ENCODE results near the gene PLAAT3.

PLAAT3 gene

GRCh38 chr11:63614136-63614671, at the start of gene PLAAT3:
PLAAT3 (minus strand) TSS chr11:63614433; CDS start chr11:63614014, 419 bp downstream.
- TF ChIP-seq CTCF (conservative IDR thresholded peaks at IDR 0.05; ENCODE audit: low read depth), result no peak
- no peak within 1 kb of the TSS for H3K27ac ChIP-seq
- CTCF ChIA-PET, result interaction anchor here (0.5 kb wide), 1 partner anchor 12 kb away, joined by 3 read pairs; no protein-coding TSS in a partner anchor
- POLR2A ChIA-PET (ENCODE audit: low non-redundant PET), result no interaction called here
- DNase-seq (ENCODE audit: low spot score), result no peak

- TF ChIP-seq CTCF (conservative IDR thresholded peaks at IDR 0.05; ENCODE audit: low read depth), result no peak
- ChIA-PET POLR2A (ENCODE audit: low non-redundant PET) (no interaction called here), CTCF (interaction anchor here (0.6 to 0.7 kb wide), 3 partner anchors 11 to 91 kb away, joined by 3 read pairs; no protein-coding TSS in a partner anchor)
- peak; percentile 75 for DNase-seq (ENCODE audit: low spot score)
- peak overlapping the region; percentile 96 for H3K27ac ChIP-seq
These were observed 49.6 kb upstream of the PLAAT3 start for GRCh38 chr11:63663809-63664208.

- ChIA-PET CTCF (no interaction called here), POLR2A (ENCODE audit: low non-redundant PET) (no interaction called here)
- H3K27ac ChIP-seq, result no peak overlapping the region; the same call in 1 of the 2 replicates
These were observed 46.7 kb upstream of the PLAAT3 start for GRCh38 chr11:63660972-63661371.

GRCh38 chr11:63652671-63653070, 38.4 kb upstream of the PLAAT3 start:
- ChIA-PET CTCF (interaction anchor here (0.5 kb wide), 1 partner anchor 225 kb away, joined by 5 read pairs; no protein-coding TSS in a partner anchor), POLR2A (ENCODE audit: low non-redundant PET) (no interaction called here)
- H3K27ac ChIP-seq, result peak overlapping the region; percentile 20; the same call in 1 of the 2 replicates
- no peak for TF ChIP-seq CTCF (conservative IDR thresholded peaks at IDR 0.05; ENCODE audit: low read depth)
- DNase-seq (ENCODE audit: low spot score), result no peak

More at GRCh38 chr11:63660972-63661371, 46.7 kb upstream of the PLAAT3 start:
- TF ChIP-seq CTCF (conservative IDR thresholded peaks at IDR 0.05; ENCODE audit: low read depth), result no peak
- no peak for DNase-seq (ENCODE audit: low spot score)

- TF ChIP-seq CTCF (conservative IDR thresholded peaks at IDR 0.05; ENCODE audit: low read depth), result no peak
- ChIA-PET POLR2A (ENCODE audit: low non-redundant PET) (interaction anchor here (0.6 kb wide), 1 partner anchor 756 kb away, joined by 6 read pairs; no protein-coding TSS in a partner anchor), CTCF (interaction anchor here (0.6 kb wide), 2 partner anchors 70 to 164 kb away, joined by 3 read pairs; no protein-coding TSS in a partner anchor)
- DNase-seq (ENCODE audit: low spot score), result no peak
- no peak overlapping the region for H3K27ac ChIP-seq
These were observed 29.0 kb upstream of the PLAAT3 start for GRCh38 chr11:63643205-63643604.

- ChIA-PET CTCF (no interaction called here), POLR2A (ENCODE audit: low non-redundant PET) (no interaction called here)
- no peak for DNase-seq (ENCODE audit: low spot score)
- TF ChIP-seq CTCF (conservative IDR thresholded peaks at IDR 0.05; ENCODE audit: low read depth), result 0 out of 2 replicates have a peak, but pooled peaks have one; percentile 24
- H3K27ac ChIP-seq, result no peak overlapping the region
These were observed 27.5 kb upstream of the PLAAT3 start for GRCh38 chr11:63641727-63642126.
